GM18502 (cell line): Measurements from ENCODE around the gene ECI1.

Source experiments
- ATAC-seq: cut with Tn5 transposase; IDR thresholded peaks from one replicate; pipeline ENCODE4 v1.9.1; 2021; ENCODE audit warnings: mild to moderate bottlenecking; ENCODE audit not compliant: unreplicated experiment, poor library complexity

ECI1 gene

GRCh38 chr16:2199095-2199494, 52.3 kb downstream of the ECI1 start:
- no peak for ATAC-seq

- no peak for ATAC-seq
These were observed 53.1 kb downstream of the ECI1 start for GRCh38 chr16:2198283-2198682.

- ATAC-seq, result no peak
These were observed 53.6 kb downstream of the ECI1 start for GRCh38 chr16:2197765-2198164.

- ATAC-seq, result no peak
These were observed 54.3 kb downstream of the ECI1 start for GRCh38 chr16:2196981-2197511.

- ATAC-seq, result no peak
These were observed 55.0 kb downstream of the ECI1 start, which contains the start of gene CASKIN1 for GRCh38 chr16:2196162-2196980. Gene CASKIN1, minus strand, starts transcription at chr16:2196605. Its CDS starts 173 bp downstream, at chr16:2196432.

GRCh38 chr16:2195322-2196161, 55.8 kb downstream of the ECI1 start:
- no peak for ATAC-seq

- no peak for ATAC-seq
These were observed 56.5 kb downstream of the ECI1 start for GRCh38 chr16:2194852-2195321.

GRCh38 chr16:2194166-2194834, 57.1 kb downstream of the ECI1 start:
- ATAC-seq, result no peak

- ATAC-seq, result no peak
These were observed 60.0 kb downstream of the ECI1 start for GRCh38 chr16:2191446-2191706.

- no peak for ATAC-seq
These were observed 60.5 kb downstream of the ECI1 start for GRCh38 chr16:2190659-2191445.

GRCh38 chr16:2190002-2190658, 61.3 kb downstream of the ECI1 start:
- no peak for ATAC-seq
